ENCODE results near the gene FUBP3.

The FUBP3 gene

DNA sequence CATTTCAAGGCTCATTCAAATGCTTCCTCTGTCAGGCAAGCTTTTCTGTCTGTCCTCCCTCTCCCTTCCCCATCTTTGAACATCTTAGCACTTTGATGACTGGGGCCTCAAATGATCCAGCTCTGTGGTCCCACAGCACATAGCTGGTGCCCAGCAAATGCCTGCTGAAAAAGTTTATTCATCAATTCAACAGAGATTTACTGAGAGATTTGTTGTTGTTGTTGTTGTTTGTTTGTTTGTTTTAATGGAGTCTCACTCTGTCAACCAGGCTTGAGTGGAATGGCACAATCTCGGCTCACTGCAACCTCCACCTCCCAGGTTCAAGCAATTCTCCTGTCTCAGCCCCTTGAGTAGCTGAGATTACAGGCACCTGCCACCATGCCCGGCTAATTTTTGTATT, 108.2 kb downstream of the FUBP3 start:
- no peak for DNase-seq

Data from stimulated activated naive CD4-positive, alpha-beta T cell (primary cell).